Central memory CD4-positive, alpha-beta T cell (primary cell): ENCODE data around the gene CDK14.

Experiments used
- DNase-seq: peaks from one replicate; pipeline ENCODE4 v3.0.0; 2022
- total RNA-seq, 3 experiments: gene quantifications; one replicate each; lab custom pipeline; 2026; lab: John Stamatoyannopoulos, UW

The CDK14 gene
- total RNA-seq, result 0 to 0.77 (median 0.25) reads per million in 3 experiments

DNA sequence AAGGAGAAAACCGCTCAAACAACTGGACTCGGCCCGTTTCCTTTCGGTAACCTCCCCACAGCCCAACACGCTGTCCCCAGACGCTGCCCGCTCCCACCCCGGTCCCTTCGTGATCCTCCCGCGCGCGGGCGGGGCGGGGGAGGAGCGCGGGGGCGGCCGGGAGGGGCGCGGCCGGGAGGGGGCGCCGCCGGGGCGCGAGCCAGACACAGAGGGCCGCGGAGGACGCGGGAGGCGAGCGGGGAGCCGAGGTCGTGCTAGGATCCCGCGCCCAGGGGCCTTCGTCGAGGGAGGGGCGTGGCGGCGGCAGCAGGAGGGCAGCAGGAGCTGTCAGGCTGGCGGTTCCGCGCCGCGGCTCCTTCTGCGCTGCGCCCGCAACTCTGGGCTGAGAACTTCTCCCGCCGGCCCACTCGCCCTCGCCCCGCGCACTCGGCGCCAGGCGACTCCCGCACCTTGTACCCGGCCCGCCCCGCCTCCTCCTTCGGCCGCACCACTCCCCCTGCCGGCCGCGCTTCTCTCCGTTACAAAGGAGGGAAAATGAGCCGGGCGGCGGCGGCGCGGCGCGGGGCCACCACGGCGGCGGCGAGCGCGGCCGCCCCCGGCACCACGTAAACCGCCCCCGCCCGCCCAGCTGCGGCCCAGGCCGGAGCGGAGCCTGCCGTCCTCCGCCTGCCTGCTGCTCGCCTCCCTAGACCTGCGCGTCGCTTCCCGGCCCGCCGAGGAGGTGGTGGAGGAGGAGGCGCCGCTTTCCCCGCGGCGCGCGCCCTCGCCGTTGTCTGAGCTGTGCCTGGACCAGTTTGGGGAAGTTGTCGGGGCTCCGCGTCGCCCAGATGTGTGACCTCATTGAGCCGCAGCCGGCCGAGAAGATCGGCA lies at the start of gene CDK14:
TSS of gene CDK14 (plus strand) at position 521 of the 870 bp plus-strand sequence. CDS start at position 828, 307 bp downstream.
- DNase-seq, result no peak

DNA sequence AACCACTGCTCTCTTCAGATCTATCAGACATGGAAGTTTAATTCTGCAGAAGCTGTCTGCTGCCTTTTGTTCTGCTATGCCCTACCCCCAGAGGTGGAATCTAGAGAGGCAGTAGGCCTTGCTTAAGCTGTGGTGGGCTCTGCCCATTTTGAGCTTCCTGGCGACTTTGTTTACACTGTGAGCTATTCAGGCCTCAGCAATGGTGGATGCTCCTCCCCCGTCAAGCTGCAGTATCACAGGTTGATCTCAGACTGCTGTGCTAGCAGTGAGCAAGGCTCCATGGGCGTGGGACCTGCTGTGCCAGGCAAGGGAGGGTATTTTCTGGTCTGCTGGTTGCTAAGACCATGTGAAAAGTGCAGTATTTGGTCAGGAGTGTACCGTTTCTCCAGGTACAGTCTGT lies 45.1 kb upstream of the CDK14 start:
- DNase-seq, result no peak

DNA sequence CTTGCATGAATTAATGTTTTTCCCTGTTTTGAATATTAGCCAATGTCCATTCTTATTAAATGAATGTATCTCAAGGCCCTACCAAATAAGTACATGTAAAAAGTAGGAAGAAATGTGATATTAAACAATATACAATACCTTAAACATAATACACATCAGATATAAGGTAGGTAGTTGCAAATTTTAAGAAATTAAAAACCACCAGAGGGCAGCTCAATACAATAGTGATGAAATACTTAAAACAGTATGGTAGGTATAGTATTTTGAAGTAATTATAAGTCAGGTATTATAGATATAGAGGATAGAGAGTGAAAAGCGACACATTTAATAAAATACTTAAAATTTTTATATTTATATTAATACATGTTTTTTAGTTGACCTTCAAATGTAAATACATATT lies 43.6 kb upstream of the CDK14 start:
- no peak for DNase-seq

DNA sequence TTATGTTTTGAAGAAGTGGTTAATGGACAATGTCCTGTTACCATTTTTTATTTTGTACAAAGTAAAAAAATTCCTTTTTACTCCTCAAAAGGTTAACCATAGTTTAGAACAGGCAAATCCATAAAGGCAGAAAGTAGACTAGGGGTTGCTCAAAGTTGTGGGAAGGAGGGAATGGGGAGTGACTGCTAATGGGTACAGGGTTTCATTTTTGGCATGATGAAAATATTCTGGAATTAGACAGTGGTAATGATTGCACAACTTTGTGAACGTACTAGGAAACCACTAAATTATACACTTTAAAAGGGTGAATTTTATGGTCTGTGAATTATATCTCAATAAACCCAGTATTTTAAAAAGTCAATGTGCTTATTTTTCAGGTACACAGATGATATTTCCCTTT lies 35.4 kb upstream of the CDK14 start:
- DNase-seq, result no peak

DNA sequence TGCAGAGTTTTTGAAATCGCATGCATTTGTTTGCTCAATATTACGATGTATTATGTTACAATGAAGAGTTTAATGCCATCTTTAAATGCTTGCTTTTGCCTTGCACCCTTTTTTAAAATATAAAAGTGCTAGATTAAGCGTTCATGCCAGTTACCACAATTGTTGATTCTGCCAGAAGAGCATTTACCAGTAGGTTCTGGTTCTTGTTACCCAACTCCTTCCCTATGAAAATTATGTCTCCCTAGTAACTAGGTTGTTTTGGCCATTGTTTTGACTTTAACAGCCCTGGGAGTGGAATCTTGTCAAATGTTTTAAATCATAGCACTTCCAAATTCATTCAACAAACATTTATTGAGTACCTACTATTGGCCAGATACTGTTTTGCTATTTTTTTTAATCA lies 32.8 kb upstream of the CDK14 start:
- DNase-seq, result no peak

DNA sequence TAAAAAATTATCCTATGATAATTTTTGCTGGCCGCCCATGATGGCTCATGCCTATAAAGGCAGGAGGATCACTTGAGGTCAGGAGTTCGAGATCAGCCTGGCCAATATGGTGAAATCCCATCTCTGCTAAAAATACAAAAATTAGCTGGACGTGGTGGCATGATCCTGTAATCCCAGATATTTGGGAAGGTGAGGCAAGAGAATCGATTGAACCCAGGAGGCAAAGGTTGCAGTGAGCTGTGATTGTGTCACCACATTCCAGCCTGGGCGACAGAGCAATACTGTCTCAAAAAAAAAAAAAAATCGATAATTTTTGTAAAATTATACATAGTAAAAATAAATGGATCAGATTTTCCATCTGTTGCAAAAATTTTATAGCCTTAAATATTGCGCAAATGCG lies 31.7 kb upstream of the CDK14 start:
- DNase-seq, result no peak

DNA sequence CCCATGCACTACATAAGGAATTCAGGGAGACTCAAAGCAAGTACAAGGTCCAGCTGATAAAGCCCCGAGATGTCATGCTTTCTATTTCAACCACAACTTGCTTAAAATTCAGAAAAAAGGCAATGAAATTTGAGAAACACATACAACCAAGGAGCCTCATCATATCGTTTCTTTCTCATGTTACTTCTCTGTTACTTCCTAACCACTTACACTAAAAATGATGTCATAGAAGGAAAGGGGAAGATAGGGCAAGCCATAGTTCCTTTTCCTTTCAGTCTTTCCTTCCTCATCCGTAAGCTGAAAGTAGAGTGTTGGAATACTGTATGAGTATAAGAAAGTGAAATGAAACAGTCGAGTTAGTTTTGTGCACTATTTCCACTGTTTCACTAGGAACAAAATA lies 27.9 kb upstream of the CDK14 start:
- DNase-seq, result no peak

DNA sequence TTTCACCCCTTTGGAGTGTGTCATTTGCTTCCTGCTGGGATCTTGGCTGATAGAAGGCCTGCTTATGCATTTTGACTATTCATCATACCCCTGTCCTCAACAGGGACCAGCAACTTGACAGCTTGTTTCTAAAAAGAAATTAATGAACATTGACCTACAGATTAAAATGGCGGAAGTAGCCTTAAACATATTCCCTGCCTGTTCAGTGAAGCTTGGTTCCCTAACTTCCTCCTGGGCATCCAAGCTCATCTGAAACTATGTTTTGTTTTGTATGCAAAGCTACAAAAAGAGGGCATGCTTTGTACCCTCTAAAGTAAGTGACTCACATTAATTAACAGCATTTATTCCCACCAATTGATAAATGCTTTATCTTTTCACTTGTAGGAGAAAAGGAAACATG lies 26.8 kb upstream of the CDK14 start:
- DNase-seq, result no peak

DNA sequence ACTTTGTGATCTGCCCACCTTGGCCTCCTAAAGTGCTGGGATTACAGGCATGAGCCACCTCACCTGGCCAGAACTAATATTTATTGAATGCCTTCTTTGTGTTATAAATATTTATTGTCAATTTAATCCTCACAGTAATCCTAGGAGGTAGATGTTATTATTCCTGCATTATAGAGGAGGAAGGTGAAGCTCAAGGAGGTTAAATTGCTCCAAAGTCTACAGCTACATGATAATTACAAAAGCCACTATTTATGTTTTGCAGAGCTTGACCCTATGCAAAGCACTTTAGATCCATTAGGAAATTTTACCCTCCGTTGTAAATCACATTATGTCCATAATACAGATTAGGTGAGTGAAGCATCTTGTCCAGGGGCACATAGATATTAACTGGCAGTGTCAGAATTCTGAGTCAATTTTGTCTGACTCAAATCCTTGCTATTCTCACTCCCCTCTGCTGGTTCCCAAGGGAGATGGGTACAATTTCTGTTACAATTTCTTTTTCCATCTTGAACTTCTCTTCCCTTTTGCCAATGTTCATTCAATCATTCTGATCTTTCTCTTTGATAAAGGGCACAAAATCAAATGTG lies 25.7 kb upstream of the CDK14 start:
- DNase-seq, result no peak

DNA sequence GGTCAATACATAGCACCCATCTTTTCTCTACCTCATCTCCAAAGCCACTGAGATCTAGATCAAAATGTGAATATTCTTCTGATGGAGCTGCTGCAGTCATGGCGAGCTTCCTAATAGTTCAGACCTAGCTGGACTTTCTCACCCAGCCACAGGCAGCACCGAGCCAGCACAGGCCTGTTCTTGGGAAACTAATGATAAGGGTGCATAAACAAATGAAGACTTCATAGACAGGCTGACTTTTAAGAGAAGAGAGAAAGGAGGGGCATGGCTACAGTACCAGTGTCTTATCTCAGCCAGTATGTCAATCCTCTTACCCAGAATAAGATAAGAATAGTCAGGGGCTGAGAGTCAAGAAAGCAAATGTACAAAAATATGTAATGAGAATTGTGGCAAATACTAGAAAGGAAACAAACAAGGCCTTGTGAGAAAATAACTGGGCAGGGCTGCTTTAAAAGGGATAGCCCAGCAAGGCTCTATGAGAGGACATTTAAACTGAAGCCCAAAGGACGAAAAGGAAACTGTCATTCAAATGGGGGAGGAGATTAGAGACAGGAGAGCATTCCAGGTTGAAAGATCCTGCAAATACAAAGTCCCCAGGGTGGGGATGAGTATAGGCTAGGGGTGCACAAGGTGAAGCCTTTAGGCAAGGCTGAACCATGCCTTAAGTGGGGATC lies 21.8 kb upstream of the CDK14 start:
- DNase-seq, result no peak

DNA sequence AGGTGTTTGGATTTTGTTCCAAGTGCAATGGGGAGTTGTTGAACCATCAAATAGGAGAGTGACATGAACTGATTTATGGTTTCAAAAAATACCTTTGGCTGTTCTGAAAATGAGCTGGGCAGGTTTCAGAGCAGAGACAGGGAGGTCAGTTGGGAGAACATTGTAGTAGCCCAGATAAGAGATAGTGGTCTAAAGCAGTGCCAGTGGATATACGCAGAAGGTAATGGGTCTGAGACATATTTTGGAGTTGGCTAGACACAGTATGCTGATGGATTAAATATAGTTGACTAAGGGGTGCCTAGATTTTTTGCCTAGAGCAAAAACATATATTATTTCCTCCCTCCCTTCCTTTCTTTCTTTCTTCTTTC lies 21.3 kb upstream of the CDK14 start:
- no peak for DNase-seq

DNA sequence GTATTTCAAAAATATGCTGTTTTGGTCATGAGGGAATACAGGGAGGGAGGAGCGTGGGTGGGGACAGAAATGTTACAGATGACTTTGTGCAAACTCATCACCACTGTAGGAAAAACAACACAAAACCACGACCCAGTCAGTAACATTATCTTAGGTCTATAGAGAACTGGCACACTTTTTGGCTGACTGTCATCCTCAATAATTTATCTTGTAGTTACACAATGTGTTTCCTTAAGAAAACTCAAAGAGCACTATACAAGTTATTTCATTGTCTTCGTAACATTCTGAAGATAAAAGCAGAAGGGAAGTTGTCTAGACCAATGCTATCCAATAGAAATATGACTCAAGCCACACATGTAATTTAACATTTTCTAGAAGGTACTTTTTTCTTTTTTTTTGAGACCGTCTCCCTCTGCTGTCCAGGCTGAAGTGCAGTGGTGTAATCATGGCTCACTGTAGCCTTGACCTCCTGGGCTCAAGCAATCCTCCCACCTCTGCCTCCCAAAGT lies 16.9 kb upstream of the CDK14 start:
- DNase-seq, result no peak

DNA sequence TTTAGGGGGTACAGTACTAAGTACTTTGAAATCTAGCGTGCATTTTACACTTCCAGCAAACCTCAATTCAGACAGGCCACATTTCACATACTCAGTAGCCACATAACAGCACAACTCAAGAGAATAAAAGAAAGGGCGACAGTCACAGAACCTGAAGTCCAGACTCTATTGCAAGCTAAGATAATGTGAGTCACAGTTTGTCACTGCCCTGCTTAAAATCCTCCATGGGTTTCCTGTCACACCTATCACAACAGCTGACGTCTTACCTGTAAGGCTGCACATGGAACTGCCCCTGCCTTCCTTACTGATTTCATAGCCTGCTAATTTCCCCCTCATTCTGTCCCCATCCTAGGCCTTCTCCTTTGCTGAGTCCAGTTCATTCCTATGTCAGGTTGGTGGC lies 16.1 kb upstream of the CDK14 start:
- no peak for DNase-seq

DNA sequence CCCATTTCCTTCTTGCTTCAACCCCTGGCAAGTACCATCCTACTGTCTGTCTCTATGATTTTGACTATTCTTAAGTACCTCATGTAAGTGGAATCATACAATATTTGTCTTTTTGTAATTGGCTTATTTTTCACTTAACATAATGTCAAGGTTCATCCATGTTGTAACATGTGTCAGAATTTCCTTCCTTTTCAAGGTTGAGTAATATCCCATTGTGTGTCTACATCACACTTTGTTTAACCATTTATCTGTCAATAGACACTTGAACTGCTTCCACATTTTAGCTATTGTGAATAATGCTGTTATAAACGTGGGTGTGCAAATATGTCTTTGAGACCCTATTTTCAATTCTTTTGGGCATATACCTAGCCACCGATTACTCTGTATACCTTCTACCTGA lies 14.0 kb upstream of the CDK14 start:
- no peak for DNase-seq

DNA sequence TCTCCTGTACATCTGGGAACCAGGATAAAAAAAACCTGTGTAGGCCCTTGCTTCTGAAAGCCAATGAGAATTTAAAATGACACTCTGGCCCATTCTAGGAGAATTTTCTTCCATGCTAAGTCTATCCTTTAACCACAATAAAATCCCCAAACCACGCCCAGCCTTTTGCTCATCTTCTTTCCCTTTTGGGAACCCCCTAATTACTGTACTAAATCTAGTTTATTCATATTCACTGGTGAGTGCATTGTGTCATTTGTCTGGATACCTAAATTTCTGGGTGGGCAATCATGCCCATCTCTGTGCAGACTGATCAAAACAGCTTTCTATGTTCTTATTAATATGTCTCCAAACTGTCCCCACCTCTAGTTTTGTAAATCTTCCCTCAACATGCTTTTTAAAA lies 11.7 kb upstream of the CDK14 start:
- no peak for DNase-seq

DNA sequence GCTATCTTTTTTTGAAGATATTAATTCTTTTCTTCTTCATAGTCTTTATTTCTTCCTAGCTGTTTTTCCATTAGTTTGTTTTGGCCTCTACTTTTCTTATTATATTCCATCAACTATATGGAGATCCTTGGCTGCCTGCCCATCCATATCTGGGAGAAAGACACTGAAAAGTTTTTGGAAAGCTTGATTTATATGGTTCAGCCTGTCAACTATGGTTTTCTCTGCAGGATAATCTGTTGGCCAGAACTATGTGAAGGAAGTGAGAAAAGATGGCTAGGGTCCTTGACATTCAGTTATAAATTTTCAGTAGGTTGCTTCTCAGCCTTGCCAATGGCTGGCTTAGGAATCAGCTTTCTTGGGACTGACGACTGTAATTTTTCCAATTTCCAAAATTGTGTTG lies 10.0 kb upstream of the CDK14 start:
- DNase-seq, result no peak

DNA sequence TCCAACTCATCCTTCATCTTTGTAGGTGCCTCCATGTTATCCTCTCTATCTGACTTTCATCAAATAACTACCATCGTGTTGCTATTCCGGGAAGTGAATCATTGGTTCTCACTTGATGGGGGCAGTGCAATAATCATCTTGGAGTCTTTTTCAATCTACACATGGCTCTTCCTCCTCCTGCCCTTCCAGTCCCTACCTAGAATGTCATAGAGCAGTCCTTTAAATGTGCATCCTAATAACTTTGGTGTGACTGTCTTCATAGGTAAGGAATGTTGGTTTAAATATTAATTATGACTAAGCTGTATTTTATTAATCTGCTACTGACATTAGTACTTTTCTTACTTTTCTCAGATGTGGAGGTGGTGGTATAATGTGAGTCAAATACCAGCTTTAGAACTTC lies 8.4 kb upstream of the CDK14 start:
- DNase-seq, result no peak

DNA sequence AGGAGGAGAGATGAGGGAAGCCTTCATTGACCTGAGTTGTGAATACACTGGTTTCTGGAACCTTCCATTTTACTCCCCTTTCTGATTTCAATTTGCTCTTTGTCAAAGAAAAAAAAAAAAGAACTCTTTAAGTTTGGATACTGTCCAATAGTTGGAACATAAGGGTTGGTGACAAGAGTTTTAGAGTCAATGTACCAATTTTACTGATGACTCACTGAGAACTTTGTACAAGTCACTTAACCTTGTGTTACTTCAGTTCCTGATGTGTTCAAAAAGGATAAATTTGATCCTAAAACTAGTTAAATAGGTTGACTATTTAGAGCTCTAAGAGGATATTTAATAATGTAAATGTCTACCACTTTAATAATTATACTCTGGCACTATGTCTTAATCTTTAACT lies 4.1 kb upstream of the CDK14 start:
- DNase-seq, result no peak

DNA sequence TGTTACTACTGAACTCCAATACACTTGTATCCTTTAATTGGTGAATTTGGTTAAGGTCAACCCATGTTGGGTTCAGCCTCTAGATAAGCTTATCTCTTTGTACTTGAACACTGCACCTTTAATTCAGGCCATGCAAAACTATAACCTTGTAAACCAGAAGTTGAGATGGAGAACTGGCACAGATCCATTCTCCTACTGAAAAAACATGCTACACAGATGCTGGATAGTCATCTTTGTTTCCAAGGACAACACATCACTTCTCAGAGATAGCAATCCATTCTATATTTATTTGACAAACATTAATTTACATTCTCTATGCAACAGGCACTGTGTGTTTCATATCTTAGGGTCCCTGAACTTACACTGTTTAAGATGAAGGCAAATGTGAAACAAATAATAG lies 2.9 kb upstream of the CDK14 start:
- no peak for DNase-seq

DNA sequence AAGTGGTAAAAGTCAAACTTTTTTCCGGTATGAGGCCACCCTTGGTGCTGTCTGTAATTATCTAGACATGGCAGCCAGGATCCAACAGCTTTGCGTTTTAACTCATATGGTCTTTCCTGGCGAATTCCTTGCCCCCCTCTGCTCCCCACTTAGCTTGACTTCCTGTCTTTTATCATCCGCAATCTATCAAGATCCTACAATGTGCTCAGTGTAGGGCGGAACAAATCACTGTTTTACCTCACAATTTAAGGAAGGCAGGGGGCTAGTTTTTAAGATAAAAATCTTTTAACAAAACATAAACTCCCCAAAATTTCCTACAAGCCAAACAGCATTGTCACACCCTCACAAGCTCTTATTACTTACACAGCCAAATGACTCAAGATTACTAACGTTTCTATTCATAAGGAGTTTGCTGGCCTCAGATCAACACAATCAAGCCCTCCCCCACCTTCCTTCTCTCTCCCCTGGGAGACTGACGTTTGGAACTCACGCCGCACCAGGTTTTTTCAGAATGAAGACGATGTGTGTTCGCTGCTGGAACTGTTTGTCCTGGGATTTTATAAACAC lies 1.3 kb upstream of the CDK14 start:
- DNase-seq, result no peak

DNA sequence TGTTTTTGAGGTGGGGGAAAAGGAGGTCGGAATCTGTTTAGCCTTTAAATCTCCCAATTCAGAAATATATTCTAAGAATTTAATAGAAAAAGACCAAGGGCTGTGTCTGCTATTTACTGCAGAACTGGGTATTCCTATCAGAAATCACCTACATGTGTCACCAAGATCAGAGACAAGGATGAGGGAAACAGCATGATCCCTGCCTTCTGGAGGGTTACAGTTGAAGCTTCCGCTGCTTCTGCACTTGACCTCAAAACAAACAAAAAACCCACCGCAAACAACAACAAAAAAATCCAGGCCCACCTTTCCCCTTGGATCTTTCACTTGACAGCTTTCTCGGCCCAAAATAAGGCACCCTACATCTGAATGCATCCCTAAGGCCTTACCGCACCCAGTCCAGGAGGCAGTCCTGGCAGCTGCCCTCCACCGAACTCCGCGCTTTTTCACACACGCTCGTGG lies 750 bp upstream of the CDK14 start:
- DNase-seq, result no peak

DNA sequence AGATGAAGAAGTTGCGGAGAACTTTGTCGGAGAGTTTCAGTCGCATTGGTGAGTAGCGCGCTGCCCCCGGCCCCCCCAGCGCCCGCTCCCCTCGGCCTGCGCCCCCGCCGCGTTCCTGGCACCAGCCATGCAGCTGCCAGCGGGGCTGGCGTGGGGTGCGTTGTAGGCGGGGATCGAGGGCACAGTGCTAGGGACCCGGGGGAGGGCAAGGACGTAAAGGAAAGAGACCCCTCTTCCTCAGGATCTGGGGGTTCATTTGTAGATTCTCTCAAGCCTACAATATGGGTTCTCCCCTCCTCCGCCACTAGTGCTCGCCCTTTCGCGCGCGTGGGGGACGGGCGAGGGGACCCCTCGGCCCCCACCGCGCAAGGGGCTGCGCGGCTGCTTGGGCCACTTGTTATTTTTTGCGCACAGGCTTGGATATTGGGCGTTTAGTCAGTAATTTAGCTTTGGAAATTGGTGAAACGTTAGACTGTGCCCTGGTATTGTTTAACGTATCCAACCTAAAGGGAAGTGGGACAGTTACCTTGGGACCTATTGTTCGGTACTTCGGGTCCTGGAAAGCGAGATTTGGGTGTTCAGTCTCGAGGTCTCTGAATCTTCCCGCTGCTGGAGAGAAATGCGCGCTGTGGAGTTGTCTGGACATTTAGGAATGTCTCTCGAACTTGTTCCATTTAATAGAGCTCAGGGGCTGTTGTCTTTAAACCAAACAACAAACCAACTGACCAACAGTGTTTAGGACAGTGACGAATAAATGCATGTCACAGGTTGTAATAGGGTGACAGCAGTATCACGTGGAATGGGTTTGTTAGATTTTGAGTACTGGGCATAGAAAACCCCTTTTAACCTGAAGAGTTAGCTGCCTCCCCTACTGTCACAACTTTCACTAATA lies 796 bp downstream of the CDK14 start:
- no peak for DNase-seq
